NK-92 treated with Interleukin-12 subunit alpha and Interleukin-12 subunit beta, amount 100 ng/mL, for 24 hours (cell line): ENCODE measurements around the gene CCDC85A.

Experiments
- DNase-seq: peaks from one replicate; lab custom pipeline; 2025; lab: John Stamatoyannopoulos, UW

The CCDC85A gene

DNA sequence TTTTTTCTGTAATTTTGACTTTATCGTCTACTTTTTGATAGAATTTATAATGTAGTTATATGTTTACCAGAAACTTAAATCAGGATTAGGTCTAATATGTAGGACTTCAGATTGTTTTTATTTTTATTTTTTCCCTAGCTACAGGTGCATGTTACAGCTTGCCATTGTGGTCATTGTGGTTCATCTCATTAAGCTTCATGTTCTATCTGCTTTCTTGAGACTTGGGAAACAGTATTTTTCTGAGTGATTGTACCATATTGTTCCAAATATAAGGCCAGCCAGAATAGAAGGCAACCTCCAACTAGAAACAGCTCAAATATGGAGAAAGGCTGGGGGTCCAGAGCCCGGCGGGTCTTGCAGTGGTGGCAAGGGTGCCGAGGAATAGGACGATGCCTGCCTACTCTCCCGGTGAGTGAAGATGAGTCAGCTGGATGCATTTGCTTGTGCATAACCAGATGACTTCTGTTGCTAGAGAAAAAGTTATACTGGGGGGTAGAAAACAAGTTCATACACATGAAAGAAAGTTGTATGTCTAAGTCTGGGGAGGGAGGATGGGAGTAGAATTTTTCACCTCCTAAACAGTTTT, 188.4 kb downstream of the CCDC85A start:
- DNase-seq = no peak

DNA sequence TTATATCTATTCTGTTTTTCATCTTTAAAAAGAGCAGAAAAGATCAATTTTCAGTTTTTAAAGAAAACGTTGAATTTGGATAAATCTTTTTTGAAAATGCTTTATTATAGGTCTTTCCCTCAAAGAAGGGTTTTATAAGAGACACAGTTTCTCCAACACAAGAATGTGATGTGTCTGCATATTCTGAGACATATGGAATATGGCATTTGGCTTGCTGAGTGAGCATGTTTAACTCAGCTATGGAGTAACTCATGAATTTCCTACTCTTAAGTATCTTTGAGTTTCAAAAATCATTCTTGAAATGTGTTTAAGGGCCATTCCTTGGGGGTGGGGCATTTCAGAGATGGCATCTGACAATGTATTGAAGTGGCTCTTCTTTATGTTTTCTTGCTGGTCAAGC, 191.5 kb downstream of the CCDC85A start:
- DNase-seq = no peak

DNA sequence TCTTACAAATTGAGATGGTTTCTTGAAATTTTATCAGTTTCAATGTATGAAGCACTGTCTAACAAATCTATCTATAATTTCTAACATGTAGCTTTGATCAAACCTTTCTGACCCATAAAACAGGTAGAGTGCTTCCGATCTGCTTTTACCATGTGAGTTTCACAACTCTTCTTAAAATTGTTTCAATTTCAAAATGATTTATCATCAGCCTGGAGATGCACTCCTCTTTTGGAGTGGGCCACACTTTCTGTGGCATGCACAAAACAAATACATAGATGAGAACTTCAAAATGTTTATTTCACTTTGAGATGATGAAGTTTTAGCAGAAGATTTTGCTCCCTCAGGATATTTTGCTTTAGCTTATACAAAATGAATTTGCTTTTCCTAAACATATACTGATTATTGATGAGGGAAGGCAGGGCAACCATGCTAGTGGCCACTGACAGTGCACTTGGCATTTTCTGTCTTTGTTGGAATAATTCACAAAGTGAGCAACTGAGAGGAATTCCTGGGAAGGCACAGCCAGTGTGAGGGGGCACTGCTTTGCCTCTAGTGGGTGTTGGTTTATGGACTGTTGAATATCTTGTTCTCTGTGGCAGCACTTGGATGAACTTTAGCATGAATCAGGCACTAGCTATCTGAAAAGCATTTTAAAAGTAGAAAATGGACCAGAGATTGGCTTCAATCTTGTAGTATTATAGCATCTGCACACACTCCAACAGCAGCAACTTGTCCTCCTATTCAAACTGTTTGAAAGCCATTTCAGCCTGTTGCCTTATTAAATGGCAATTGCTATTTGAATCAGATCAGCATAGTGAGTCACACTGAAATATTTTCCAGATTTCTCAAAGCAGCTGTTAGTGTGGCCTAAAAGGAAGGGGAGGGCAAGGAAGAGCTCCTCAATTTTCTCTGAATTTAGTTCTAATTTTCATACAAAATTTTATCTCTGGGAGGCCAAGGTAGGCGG, 193.2 kb downstream of the CCDC85A start:
- DNase-seq = no peak

DNA sequence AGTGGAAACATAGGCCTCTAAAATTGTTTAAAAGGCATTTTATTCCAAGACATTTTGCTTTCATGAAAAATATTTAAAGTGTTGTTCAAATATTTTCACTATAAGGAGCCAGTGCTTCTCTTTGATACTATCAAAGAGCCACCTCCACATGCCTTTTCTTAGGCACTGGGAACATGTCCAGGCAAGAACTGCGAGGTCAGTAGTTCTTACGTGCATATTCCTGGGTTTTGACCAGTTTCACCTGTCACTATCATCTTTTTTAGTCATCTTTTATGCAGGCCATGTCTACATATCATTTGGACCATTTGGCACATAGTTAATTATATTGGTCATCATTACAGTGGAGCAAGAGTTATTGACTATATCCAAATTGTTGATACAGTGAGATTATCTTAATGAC, 195.3 kb downstream of the CCDC85A start:
- no peak for DNase-seq

DNA sequence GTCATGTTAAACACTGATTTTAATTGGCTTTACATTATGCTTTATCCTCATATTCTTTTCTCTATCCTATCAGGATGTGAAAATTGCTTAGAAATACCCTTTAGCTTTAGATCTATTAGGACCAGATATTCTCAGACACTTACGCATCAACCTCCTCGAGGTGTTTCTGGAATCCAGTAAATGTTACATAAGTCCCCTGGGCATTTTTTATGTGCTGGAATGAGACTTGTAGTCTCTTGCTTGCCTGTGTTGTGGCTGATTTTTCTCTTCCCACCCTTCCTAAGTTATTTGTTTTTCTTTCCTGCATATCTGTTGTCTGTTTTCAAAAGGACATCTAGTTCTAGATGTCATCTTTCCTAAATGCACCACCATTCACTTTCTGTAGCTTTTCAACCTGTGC, 197.1 kb downstream of the CCDC85A start:
- DNase-seq = no peak

DNA sequence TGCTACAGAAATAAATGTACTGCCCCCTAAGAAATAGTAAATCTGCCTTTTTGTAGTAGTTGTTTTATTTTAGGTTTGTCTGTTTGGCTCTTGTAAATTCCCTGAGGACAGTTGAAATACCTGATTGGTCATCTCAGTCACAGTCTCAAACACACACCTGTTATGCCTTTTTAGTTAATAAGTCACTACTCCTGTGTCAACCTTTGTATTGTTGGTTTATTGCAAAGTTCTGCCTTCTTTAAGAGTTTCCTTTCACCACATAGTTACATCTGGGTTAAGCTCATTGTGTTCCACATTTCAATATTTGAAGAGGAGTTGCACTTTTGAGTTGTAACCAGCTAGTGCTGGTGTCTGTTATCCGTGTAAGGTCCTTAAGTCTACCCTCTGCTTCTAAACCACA, 198.7 kb downstream of the CCDC85A start:
- DNase-seq = no peak

DNA sequence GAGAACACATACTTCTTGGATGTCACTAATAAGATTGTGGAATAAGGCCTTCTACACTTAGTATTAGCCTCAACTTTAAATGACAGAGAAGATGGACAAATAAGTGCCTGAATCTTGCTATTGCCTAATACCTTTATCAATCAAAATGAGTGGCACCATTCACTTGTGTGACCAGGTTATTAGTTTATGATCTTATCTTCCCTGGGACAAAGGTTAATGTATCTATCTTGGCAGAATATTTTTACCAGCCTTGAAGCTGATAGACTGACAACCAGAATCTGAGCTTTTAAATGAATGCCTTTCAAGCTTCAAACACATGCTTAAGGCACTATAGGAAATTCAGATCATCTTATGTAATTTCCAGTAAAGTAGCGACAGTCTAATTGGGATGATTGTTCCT, 202.9 kb downstream of the CCDC85A start:
- no peak for DNase-seq

DNA sequence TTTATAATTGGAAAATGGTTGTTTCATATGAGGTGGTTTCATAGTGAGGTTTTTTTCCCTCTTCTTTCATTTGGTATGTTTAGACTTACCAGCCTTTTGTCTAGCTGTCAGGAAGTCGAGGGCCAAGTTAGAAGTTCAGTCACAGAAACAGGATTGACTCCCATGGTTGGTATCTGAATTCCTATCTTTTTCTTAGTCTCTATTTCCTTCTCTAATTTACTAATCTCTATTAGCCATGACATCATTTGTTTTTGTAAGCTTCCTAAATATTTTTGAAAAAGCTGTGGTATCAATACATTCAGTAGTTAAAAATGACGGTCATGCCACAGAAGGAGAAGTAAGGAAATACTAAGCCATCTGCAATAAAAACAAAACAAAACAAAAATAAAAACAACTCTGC, 206.9 kb downstream of the CCDC85A start:
- no peak for DNase-seq

DNA sequence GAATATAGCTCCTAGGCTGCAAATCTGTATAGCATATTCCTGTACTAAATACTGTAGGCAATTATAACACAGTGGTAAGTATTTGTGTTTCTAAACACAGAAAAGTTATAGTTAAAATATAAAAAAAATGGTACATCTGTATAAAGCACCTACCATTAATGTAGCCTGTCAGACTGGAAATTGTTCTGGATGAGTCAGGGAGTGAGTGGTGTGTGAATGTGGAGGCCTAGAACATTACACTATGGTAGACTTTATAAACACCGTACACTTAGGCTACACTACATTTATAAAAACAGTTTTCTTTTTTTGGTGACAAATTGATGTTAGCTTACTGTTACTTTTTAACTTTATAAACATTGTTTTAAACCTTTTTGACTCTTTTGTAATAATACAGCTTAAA, 226.3 kb downstream of the CCDC85A start:
- no peak for DNase-seq

DNA sequence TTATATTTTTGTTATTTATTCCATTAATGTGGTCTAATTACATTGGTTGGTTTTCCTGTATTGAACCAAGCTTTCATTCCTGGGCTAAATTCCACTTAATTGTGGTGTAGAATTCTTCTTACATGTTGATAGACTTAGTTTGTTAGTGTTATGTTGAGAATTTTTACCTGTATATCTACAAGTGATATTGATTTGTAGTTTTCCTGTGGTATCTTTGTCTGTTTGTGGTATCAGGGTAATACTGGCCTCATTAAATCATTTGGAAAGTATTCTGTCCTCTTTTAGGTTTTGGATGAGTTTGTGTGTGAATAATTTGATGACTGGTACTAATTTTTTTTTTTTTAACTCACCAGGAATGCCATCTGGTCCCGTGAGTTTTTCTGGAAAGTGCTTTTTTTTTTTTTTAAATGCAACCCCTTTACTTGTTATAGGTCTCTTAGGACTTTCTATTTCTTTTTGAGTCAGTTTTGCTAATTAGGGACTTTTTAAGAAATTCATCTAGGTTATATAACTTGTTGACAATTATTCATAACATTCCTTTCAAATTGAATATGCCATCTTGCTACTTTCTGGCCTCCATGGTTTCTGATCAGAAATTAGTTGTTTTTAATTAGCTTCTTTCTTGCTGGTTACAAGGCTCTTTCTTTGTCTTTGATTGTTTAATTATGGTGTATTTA, 232.8 kb downstream of the CCDC85A start:
- no peak for DNase-seq
